Measurements from ENCODE around the gene ARAP3.

The ARAP3 gene

GRCh38 chr5:141668601-141669265 lies 13.3 kb downstream of the ARAP3 start:
- DNase-seq (ENCODE audit: low spot score), result no peak

DNA sequence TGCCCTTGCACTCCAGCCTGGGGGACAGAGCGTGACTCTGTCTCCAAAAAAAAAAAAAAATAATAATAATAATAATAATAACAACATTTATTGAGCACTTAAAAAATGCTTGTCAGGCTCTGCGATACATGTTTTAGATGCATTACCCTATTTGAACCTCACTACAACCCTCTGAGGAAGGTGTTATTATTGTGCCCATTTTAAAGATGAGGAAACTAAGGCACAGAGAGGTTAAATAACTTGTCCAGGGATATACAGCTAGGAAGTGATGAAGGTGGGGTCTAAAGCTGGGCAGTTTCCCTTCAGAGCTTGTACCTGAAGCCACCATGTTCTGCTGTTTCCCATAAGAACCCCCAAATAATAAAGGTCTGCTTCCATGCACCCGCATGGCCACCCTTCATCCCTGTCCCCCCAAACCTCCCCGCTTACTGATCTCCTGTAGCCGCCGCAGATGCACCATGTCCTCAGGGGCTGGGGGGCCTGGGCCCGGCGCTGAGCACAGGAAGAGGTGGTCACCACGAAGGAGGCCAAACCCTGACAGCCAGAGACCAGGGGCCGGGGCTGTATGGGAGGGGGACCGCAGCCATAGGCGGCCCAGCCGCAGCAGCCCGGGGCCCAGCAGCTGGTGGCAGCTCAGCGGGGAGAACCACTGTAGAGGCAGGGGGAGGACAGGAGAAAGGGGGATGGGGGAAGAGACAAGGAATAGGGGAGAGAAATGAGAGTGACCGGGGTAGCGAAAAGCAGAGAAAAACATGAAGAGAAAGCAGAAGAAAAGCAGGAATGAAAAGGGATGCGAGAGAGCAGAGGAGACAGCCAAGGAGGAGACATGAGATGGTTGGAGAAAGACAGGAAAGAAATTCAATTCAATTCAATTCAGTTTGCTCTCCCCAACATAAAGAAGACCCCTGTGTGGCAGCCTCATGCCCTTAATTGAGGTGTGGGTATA lies 15.8 kb downstream of the ARAP3 start:
- no peak for DNase-seq (ENCODE audit: low spot score)

DNA sequence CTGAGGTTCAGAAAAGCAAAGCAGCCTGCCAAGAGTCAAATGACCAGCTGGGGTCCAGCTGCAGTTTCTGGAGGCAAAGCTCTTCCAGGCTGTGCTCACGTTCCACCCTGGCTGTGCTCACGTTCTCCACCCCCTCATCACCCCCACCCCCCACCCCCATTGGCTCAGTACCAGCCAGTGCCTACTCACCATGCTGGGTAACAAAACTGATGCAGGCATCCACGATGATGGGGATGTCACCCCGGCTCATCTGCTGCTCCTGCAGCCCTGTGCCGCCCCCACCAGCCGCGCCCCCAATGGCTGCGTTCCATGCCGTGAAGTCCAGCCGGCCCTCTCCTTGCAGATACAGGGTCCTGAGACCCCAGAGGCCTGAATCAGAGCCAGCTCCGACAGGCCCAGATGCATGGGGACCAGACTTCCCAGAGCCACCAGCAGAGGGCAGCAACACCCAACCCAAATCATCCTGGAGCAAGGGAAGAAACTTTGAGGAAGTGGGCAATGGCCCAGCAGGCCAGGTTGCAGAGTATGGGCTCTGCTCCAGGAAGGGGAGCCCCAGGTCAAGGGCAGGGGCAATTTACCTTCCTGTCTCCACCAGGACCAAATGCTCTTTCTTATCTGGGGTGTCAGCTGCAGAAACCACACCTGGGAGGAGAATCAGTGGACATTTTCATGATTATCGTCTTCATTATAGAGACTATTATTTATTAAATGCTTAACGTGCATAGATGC lies 17.1 kb downstream of the ARAP3 start:
- DNase-seq (ENCODE audit: low spot score), result peak; percentile 82

DNA sequence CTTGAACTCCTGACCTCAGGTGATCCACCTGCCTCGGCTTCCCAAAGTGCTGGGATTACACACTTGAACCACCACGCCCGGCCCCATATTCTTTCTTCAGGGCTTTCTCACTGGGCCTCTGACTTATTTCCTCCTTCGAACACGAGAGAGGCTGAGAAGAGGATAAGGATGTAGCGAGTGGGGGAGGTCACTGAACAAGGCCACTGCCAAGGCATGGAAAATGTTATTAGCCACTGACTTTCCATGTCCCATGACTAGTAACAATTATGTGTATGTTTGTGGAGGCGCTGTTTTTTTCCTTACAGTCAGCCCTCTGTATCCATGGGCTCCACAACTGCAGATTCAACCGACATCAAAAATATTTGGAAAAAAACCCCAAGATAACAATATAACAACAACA lies 18.5 kb downstream of the ARAP3 start:
- no peak for DNase-seq (ENCODE audit: low spot score)

DNA sequence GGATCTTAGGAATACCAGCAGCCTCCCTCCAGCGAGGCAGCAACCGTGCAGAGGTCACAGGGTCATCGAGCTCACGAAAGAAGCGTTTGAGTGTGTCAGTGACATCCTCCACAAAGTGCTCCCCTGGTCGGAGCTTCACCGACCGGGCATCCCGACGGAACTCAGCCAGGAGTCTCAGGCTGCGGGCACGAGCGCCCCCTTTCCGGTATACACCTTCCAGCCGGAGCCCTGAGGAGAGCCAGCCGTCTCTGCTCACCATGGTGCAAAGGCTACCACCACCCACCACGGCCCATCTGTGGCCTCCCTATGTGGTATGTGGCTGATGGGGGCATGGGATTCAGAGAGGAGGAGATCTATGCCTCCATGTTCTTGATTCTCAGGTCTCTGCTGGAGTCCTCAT lies 20.0 kb downstream of the ARAP3 start:
- DNase-seq (ENCODE audit: low spot score), result no peak

DNA sequence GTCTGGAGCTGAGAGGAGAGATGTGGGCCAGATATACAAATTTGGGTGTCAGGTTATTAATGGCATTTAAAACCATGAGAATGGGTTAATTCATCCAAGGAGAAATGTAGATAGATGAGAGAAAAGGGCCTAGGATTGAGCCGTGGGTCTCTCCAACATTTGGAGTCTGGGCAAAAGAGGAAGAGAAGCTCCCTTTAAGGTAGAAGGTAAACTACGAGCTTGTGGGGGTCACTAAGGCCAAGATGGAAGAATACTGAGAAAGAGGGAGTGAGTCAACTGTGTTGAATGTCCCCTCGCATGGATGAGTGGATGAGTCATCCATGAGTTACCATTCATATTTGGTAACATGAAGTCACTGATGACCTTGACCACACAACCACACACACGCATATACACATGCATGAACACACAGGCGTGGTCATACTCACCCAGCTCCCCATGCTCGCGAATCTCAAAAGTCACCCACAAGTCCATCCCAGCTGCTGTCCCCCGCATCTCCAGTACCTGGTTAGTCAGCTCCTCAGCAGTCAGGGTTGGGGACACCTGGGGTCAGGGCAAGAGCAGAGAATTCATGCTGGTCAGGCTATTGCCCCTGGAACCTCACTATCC lies 24.0 kb downstream of the ARAP3 start:
- no peak for DNase-seq (ENCODE audit: low spot score)

DNA sequence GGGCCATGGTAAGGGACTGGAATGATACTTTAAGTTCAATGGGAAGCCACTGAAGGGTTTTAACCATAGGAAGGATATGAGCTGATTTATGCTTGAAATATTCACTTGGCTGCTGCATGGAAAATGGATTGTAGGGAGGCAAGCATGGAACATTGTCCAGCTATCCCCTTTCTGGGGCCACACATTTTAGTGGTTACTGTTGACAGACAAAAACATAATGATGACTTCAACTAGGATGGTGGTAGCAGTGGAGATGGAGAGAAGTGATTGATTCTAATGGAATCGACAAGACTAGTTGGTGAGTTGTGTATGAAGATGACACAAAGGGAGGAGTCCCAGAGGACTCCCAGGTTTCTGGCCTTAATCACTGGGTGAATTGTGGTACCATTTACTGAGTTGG lies 24.6 kb downstream of the ARAP3 start:
- DNase-seq (ENCODE audit: low spot score), result no peak

GRCh38 chr5:141656396-141656795 lies 25.6 kb downstream of the ARAP3 start:
- DNase-seq (ENCODE audit: low spot score), result no peak

DNA sequence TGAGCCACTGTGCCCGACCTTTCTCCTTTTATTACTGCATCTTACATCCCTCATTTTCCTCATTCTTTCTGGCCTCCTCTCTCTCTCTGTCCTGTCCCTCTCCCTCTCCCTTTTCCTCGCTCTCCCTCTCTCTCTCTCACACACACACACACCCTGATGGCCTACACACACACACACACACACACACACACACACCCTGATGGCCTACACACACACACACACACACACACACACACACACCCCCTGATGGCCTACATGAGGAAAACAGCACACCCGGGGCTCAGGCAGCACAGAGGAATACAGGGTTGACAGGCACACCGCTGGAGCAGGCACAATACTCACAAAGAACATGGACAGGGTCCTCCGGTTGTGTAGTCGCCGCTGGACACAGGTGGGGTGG lies 27.0 kb downstream of the ARAP3 start:
- no peak for DNase-seq (ENCODE audit: low spot score)

DNA sequence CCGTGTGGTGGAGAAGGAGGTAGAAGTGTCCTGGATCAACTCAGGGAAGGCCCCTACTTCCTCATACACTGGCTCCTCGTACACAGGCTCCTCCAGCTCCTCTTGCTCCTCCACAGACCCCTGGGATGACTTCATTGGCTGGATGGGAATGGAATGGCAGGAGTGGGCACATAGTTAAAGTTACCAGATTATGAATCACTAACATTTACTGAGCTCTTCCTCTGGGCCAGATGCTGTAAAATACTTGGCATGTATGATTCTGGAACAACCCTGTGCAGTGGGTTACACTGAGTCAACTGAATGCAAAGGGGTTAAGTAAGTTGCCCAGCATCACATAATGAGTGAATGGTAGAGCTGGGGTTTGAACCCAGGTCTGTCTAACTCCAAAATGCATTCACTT lies 27.7 kb downstream of the ARAP3 start:
- no peak for DNase-seq (ENCODE audit: low spot score)

DNA sequence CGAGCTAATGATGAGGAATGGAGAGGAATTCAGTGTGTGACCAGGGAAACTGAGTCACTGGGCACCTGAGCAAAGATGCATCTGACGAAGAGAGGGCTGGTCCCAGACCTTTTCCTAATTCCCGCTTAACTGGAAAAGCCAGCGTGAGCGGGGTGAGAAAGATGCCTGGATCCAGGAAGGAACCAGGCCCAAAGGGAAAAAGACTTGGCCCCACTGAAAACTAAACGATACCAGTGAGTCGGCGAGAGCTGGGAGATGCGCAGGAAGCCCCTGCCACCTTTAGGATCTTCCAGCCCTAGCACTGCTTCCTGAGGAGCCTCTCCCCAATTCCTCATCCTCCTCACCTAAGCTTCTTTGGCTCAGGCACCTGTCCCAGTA lies 30.3 kb downstream of the ARAP3 start:
- DNase-seq (ENCODE audit: low spot score), result no peak

GRCh38 chr5:141650851-141651727 lies 30.9 kb downstream of the ARAP3 start, which contains the start of gene FCHSD1:
FCHSD1 (minus strand) TSS chr5:141651418; CDS start chr5:141651368, 50 bp downstream.
- DNase-seq (ENCODE audit: low spot score), result peak; percentile 94

DNA sequence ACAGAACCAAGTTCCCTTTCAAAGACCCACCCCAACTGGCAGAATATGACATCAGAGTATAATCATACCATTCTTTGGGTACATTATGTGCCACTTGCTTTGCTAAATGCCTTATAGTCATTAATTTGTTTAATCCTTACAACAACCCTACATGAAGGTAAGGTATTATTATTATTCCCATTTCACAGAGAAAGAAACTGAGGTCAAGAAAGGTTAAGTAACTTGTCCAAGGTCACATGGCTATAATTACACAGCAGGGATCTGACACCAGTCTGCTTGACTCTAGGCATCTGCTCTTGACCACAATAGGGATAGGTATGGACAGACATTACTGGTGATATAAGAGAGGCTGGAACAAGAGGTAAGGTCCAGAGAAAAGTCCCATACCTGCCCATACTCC lies 32.1 kb downstream of the ARAP3 start:
- DNase-seq (ENCODE audit: low spot score), result no peak

GRCh38 chr5:141649056-141649688 lies 32.9 kb downstream of the ARAP3 start:
- no peak for DNase-seq (ENCODE audit: low spot score)

GRCh38 chr5:141647851-141648250 lies 34.2 kb downstream of the ARAP3 start:
- no peak for DNase-seq (ENCODE audit: low spot score)

GRCh38 chr5:141647242-141647641 lies 34.8 kb downstream of the ARAP3 start:
- no peak for DNase-seq (ENCODE audit: low spot score)

GRCh38 chr5:141646026-141646425 lies 36.0 kb downstream of the ARAP3 start:
- DNase-seq (ENCODE audit: low spot score), result no peak

- no peak for DNase-seq (ENCODE audit: low spot score)
Observed at GRCh38 chr5:141641634-141642267, 40.3 kb downstream of the ARAP3 start.

GRCh38 chr5:141640698-141641097 lies 41.3 kb downstream of the ARAP3 start:
- DNase-seq (ENCODE audit: low spot score), result no peak

- DNase-seq (ENCODE audit: low spot score), result no peak
Observed at GRCh38 chr5:141640051-141640415, 42.0 kb downstream of the ARAP3 start.
